ENCODE measurements around the gene GLP1R.

DNA sequence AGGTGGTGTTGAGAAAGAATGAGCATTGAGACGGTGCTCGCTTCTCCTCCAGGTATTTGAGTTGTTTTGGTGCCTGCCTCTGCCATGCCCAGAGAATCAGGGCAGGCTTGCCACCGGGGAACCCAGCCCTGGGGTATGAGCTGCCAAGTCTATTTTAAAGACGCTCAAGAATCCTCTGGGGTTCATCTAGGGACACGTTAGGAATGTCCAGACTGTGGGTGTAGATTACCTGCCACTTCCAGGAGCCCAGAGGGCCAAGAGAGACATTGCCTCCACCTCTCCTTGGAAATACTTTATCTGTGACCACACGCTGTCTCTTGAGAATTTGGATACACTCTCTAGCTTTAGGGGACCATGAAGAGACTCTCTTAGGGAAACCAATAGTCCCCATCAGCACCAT lies 38.1 kb downstream of the GLP1R start:
- TF ChIP-seq ARNT (IDR thresholded peaks at IDR 0.05): no peak
- TF ChIP-seq BHLHE40 (IDR thresholded peaks at IDR 0.05; ENCODE audit: borderline replicate concordance): no peak
- TF ChIP-seq SP1 (IDR thresholded peaks at IDR 0.05): no peak
- TF ChIP-seq FOXA1 (IDR thresholded peaks at IDR 0.05): no peak
- TF ChIP-seq FOXK2 (IDR thresholded peaks at IDR 0.05): no peak
- TF ChIP-seq NFRKB (IDR thresholded peaks at IDR 0.05): no peak
- no peak for TF ChIP-seq ELF4 (IDR thresholded peaks at IDR 0.05)
- TF ChIP-seq FOXM1 (IDR thresholded peaks at IDR 0.05; ENCODE audit: borderline replicate concordance): no peak
- TF ChIP-seq, protein P1, sequence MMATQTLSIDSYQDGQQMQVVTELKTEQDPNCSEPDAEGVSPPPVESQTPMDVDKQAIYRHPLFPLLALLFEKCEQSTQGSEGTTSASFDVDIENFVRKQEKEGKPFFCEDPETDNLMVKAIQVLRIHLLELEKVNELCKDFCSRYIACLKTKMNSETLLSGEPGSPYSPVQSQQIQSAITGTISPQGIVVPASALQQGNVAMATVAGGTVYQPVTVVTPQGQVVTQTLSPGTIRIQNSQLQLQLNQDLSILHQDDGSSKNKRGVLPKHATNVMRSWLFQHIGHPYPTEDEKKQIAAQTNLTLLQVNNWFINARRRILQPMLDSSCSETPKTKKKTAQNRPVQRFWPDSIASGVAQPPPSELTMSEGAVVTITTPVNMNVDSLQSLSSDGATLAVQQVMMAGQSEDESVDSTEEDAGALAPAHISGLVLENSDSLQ (IDR thresholded peaks at IDR 0.05): no peak
- no peak for TF ChIP-seq CTBP1 (IDR thresholded peaks at IDR 0.05; ENCODE audit: borderline replicate concordance)
- TF ChIP-seq L3MBTL2 (conservative IDR thresholded peaks at IDR 0.05): no peak
- TF ChIP-seq SUZ12 (IDR thresholded peaks at IDR 0.05): no peak
- no peak for TF ChIP-seq ZNF384 (IDR thresholded peaks at IDR 0.05)
